GM19452 (cell line): ENCODE data around the gene GK.
A peak's percentile ranks its signal among the peaks of the same experiment; 100 is the strongest.
"Not testable (repeated sequence)": the region's sequence is repeated elsewhere in the genome, so short reads cannot be mapped to it uniquely, and the experiment has no call there.

Source experiments
- ATAC-seq: cut with Tn5 transposase; IDR thresholded peaks from one replicate; pipeline ENCODE4 v1.9.1; 2021; ENCODE audit not compliant: unreplicated experiment

Gene GK

GRCh38 chrX:30693999-30694650 is 40.9 kb downstream of the GK start:
- no peak for ATAC-seq

- no peak for ATAC-seq
Measured at GRCh38 chrX:30702736-30703135, 49.5 kb downstream of the GK start.

DNA sequence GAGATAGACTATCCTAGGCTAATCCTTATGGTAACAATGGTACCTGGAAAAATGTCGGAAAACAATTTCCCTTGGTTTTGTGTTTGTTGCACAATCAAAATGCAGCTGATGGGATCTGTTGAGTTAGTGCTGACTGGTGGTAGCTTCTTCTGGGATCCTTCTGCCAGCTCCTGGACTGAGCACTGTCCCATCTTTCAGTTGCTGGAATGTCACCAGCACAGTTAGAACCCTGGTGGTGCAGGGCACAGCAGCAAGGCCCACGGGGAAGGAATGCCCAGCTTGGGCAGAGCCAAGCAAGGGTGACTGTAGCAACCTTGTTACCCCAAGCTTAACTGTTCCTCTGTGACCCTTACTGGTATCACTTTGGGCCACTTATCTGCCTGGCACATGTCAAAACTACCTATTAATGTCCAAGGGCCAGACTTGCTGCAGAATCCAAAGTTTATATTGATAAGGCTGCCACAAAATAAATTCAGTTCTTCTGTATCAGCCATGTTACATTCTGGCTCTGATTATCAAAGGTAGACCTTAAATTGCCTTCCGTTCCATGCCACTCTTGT is 53.1 kb downstream of the GK start:
- ATAC-seq: no peak

DNA sequence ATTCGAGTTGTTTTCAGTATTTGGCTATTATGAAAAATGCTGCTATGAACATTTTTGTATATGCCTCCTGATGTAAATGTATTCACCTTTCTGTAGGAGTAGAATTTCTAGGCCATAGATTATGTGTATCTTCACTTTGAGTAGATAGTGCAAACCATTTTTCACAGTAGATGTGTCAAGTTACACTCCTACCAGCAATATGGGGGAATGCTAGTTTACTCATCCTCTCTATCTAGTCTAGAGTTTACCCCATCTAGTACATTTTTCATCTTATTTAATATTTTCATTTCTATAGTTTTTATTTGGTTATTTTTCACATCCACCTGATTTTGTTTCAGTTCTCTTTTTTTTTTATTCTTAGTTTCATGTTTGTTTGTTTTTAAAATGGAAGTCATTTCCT is 59.0 kb downstream of the GK start:
- no peak for ATAC-seq

DNA sequence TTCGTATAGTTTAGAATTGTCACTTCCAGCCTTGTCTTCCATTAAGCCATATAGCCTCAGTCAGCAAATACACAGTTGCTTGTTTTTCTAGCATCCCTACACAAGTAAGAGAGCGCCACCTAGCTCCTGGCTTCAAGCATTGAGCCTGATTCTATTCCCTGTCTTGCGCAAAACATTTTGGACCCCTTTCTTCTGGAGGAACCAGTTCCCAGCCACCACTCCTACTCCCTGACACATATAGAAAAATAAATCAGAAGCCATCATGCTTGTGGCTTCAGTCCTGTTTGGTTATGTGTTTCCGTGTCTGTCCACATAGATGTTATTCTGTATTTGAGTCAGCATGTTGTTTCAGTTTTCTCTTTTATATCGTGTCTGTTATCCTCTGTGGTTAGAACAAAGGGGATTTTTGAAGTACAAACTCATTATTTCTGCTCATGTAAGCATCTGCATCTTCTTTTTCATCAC is 59.9 kb downstream of the GK start:
- peak; percentile 96 for ATAC-seq

DNA sequence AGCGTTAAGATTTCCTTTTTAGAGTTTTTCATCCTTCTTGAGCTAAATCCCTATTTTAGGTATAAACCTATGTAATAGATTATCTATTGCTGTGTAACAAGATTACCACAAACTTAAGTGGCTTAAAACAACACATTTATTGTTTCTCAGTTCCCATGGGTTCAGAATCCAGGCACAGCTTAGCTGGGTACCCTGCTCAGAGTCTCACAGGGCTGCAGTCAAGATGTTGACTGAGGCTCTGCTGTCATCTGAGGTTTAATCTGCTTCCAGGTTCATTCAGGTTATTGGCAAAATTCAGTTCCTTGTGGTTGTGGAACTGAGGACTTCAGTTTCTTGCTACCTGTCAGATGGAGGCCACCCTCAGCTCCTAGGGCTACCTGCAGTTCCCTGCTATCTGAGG is 60.9 kb downstream of the GK start:
- peak; percentile 43 for ATAC-seq

GRCh38 chrX:30715976-30716375 is 62.8 kb downstream of the GK start:
- no peak for ATAC-seq

GRCh38 chrX:30733852-30734660 is 80.8 kb downstream of the GK start:
- no peak for ATAC-seq

GRCh38 chrX:30734782-30735181 is 81.6 kb downstream of the GK start:
- no peak for ATAC-seq

GRCh38 chrX:30735839-30736238 is 82.6 kb downstream of the GK start:
- peak; percentile 89 for ATAC-seq

- no peak for ATAC-seq
Measured at GRCh38 chrX:30741545-30741944, 88.3 kb downstream of the GK start.

DNA sequence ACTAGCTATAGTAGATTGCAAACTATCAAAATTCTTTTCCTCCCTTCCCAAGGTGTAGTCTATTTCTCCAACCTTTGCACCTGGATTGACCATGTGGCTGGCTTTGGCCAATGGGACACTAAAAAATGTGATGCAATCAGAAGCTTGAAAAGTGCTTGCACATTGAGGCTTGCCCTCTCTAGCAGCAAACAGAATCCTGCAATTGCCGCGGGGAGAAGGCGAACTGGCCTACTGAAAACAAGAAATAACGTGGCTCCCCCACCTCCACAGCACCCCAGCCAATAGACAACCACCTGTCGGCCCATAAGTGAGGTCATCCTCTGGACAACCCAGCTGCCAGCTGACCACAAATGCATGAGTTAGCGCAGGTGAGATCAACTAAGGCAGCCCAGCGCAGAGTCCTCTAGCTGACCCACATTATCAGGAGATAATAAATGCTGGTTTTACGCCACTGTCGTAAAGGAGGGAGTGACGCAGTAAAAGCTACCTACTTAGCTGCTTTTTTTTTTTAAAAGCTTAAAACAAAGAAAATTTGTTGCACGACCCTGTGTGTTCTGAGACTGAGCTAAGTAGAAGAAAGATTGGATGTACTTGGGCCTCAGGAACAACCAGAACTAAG is 95.2 kb downstream of the GK start:
- no peak for ATAC-seq

DNA sequence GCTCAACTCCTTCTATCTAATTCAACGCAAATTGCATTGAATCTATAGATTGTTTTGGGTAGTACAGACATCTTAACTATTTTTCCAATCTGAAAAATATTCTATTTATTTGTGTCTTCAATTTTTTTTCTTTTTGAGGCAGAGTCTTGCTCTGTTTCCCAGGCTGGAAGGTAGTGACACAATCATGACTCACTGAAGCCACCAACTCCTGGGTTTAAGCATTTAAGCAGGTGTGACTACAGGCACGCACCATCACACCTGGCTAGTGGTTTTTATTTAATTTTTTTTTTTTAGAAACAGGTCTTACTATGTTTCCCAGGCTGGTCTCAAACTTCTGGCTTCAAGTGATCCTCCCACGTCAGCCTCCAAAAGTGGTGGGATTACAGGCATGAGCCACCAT is 98.3 kb downstream of the GK start:
- no peak for ATAC-seq

DNA sequence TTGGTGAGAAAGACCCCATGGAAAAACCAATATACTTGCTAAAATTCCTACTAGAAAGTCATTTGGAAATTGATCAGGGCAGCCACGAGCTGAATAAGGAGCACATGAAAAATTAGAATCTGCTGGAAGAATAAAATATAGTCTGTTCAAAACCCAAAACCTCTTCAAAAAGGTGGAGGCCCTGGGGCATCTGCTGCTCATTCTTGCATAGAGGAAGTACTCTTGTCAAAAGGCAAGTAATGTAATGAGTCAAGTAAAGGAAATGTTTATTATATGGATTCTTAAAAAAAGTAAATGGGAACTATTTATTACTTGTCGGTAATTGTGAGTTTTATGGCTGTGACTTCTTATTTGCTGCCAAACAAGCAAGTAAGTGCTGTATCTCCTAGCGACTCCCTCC is 109.5 kb downstream of the GK start:
- ATAC-seq: no peak

- not testable (repeated sequence) for ATAC-seq
Measured at GRCh38 chrX:30773764-30774163, 120.5 kb downstream of the GK start.

DNA sequence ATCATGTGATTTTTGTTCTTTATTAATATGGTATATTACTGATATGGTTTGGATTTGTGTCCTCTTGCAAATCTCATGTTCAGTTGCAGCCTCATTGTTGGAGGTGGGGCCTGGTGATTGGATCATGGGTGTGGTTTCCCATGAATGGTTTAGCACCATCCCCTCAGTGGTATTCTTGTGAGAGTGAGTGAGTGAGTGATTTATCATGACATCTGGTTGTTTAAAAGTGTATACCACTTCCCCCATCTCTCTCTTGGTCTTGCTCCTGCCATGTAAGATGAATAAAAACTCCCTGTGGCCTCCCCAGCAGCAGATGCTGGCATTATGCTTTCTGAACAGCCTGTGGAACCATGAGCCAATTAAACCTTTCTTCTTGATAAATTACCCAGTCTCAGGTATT is 124.4 kb downstream of the GK start:
- no peak for ATAC-seq

DNA sequence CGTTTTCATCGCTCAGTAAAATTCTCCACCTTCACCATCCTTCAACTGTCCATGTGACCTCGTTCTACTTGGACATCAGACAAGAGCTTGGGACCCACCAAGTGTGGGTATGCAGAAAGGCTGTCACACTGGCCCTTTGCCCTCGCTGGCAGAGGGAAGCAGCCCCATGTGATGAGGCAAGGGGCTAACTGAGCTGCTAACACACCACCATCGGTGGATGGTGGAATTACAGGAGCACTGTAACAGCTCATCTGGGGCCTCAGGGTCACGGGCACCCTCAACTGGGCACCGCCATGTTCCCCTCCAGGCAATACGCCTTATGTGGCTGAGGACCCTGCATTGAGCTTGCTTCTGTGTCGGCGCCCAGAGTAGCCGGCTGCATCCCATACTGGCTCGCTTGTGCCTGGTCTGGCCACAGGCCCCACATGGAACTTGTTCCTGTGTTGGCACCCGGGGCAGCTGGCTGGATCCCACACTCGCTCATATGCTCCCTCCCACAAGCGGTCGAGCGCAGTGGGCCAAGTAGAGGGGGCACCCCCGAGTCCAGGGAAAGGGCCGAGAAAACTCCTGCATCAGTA is 126.3 kb downstream of the GK start:
- no peak for ATAC-seq
